Upper lobe of left lung (tissue), 6 donors: ENCODE data around the gene MVB12B. TPM values are rescaled to one million over a fixed set of nuclear protein-coding genes. Genes with fewer than 3 reads are reported as not detected.

ENCODE experiments used
- ATAC-seq, 2 donors: fragments of 200-7000 bp; cut with Tn5 transposase; one replicate each; pipeline ENCODE4 v1.9.1; 2022; ENCODE audit warnings: mild to moderate bottlenecking in 2 of 2, moderate library complexity in 2 of 2; ENCODE audit not compliant: low FRiP score in 2 of 2
- DNase-seq, 2 donors: peaks; one replicate each; pipeline ENCODE4 v3.0.0-alpha.2; 2019 to 2020
- H3K27ac ChIP-seq, 4 donors: fragments of 200-600 bp; sonication (generic); one replicate each; pipeline ENCODE4 v1.5.1; 2016 to 2019
- H3K27me3 ChIP-seq, 4 donors: fragments of 200-600 bp; sonication (generic); one replicate each; pipeline ENCODE4 v1.5.1; 2017 to 2019
- H3K36me3 ChIP-seq, 4 donors: fragments of 200-600 bp; sonication (generic); one replicate each; pipeline ENCODE4 v1.5.1; 2016 to 2019
- H3K4me1 ChIP-seq, 4 donors: fragments of 200-600 bp; sonication (generic); one replicate each; pipeline ENCODE4 v1.5.1; 2018 to 2019
- H3K4me3 ChIP-seq, 4 donors: fragments of 200-600 bp; sonication (generic); one replicate each; pipeline ENCODE4 v1.5.1; 2017 to 2019; ENCODE audit warnings: mild to moderate bottlenecking in 2 of 4, moderate library complexity in 1 of 4
- H3K9me3 ChIP-seq, 4 donors: fragments of 200-600 bp; sonication (generic); one replicate each; pipeline ENCODE4 v1.5.1; 2018 to 2019
- CTCF ChIP-seq, 6 experiments: fragments of 450-650 bp in 4 of 6; fragments of 200-600 bp in 2 of 6; sonication (generic) in 2 of 6; IDR thresholded peaks; one replicate each; pipeline ENCODE4 v1.5.1; 2016 to 2019; ENCODE audit warnings: antibody characterized with exemption in 6 of 6
- EP300 ChIP-seq, 4 donors: sonication (generic); formaldehyde crosslinking; IDR thresholded peaks; one replicate each; pipeline ENCODE4 v1.5.1; 2017; ENCODE audit warnings: antibody characterized with exemption in 4 of 4, control low read depth in 2 of 4
- POLR2A ChIP-seq, 4 donors: fragments of 450-650 bp; IDR thresholded peaks; one replicate each; pipeline ENCODE4 v1.5.1; 2016 to 2017; ENCODE audit warnings: antibody characterized with exemption in 4 of 4, mild to moderate bottlenecking in 2 of 4
- POLR2AphosphoS5 ChIP-seq, 2 donors: sonication (generic); formaldehyde crosslinking; IDR thresholded peaks; one replicate each; pipeline ENCODE4 v1.5.1; 2017; ENCODE audit warnings: antibody characterized with exemption in 2 of 2
- WGBS, 2 donors: methylation state at CpG; one replicate each; pipeline ENCODE4 v1.1.5; 2017 to 2018; 5-methylcytosine and 5-hydroxymethylcytosine counted together
- total RNA-seq, 6 donors: library from RNA; depleted of rRNA in 4 of 6; stranded (reverse); fragments of >200 nt in 4 of 6; gene quantifications; one replicate each; pipeline versions ENCODE4 v1.1.0 to v1.2.1, GENCODE V29; 2016 to 2021
- donor health status: DM: no; HTN: no; CAD: no; lungs with moderate emphysema.
- donor health status: DM: no; HTN: yes; CAD: no; lungs with severe emphysema.

MVB12B gene
- total RNA-seq, 6 donors from 2014 or later: 36.7 to 60.7 (median 41.0) TPM

- Histone ChIP-seq H3K27ac (no peak overlapping the region), H3K9me3 (no peaks in the 10 kb centered on the region), H3K36me3 (peaks cover 0 to 47% (median 14%) of the 10 kb centered on the region in 4 donors), H3K4me1 (peaks cover 5 to 30% (median 7%) of the 10 kb centered on the region in 4 donors), H3K4me3 (no peak overlapping the region), H3K27me3 (no peaks in the 10 kb centered on the region)
- no peak for ATAC-seq
- TF ChIP-seq POLR2A (IDR thresholded peaks at IDR 0.05) (no peak), POLR2AphosphoS5 (IDR thresholded peaks at IDR 0.05) (no peak), CTCF (IDR thresholded peaks at IDR 0.05) (no peak), EP300 (IDR thresholded peaks at IDR 0.05) (no peak)
- no peak for DNase-seq
- WGBS, 2 donors: 90 to 93% methylated on average over 12 of the region's 12 CpGs
These were observed 75.0 kb downstream of the MVB12B start for GRCh38 chr9:126401581-126401980.

DNA sequence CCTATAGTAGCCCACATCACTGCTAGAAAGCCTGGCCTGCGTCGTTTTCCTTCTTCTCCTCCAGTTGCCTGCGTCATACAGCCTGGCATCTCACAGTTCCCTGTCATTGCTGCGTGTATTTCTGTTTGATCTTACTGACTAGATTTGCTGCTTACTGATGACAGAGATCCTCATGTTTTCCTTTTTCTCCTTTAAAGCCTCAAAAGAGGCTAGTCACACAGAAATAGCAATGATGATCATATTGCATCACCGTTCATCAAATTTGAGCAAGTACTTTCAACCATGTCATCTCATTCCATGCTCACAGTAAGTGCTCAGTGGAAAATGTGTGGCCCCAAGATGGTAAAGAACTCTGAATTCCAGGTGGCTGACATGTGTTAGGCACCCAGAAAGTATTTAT is 76.8 kb downstream of the MVB12B start:
- ATAC-seq (no peak), DNase-seq (no peak)
- Histone ChIP-seq H3K9me3 (no peaks in the 10 kb centered on the region), H3K27ac (no peak overlapping the region), H3K27me3 (no peaks in the 10 kb centered on the region), H3K4me1 (peaks cover 3 to 18% (median 3%) of the 10 kb centered on the region in 4 donors), H3K36me3 (peaks cover 0 to 42% (median 12%) of the 10 kb centered on the region in 4 donors), H3K4me3 (no peak overlapping the region)
- 88 to 91% methylated on average over 5 of the region's 5 CpGs for WGBS, 2 donors
- TF ChIP-seq EP300 (IDR thresholded peaks at IDR 0.05) (no peak), POLR2A (IDR thresholded peaks at IDR 0.05) (no peak), POLR2AphosphoS5 (IDR thresholded peaks at IDR 0.05) (no peak), CTCF (IDR thresholded peaks at IDR 0.05) (no peak)

DNA sequence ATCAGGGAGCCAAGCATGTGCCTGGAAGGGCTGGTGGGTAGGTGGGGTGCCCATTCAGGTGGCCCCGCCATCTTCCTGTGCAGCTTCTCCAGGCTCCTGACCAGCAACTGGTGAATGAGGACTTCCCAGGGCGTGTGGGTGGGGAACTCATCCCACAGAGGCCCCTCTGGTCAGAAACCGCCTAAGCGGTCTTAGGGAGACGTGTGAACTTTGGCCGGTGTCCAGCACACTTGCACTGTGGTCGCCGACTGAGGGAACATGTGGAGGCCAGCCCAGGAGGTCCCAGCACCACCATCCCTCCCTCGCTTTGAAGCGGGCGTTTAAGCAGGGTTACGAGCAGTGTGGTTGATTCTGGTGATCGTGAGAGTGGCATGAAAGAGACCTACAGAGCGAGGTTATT is 77.8 kb downstream of the MVB12B start:
- H3K27me3 ChIP-seq: no peaks in the 10 kb centered on the region
- H3K27ac ChIP-seq: no peak overlapping the region
- 79 to 92% methylated on average over 14 of the region's 14 CpGs for WGBS, 2 donors
- TF ChIP-seq POLR2A (IDR thresholded peaks at IDR 0.05): no peak
- no peak for TF ChIP-seq CTCF (IDR thresholded peaks at IDR 0.05)
- TF ChIP-seq POLR2AphosphoS5 (IDR thresholded peaks at IDR 0.05): no peak
- no peak for TF ChIP-seq EP300 (IDR thresholded peaks at IDR 0.05)
- no peaks in the 10 kb centered on the region for H3K9me3 ChIP-seq
- no peak overlapping the region for H3K4me3 ChIP-seq
- ATAC-seq (no peak), DNase-seq (no peak)
- peaks cover 0 to 13% (median 0%) of the 10 kb centered on the region in 4 donors for H3K4me1 ChIP-seq
- peaks cover 0 to 40% (median 8%) of the 10 kb centered on the region in 4 donors for H3K36me3 ChIP-seq

DNA sequence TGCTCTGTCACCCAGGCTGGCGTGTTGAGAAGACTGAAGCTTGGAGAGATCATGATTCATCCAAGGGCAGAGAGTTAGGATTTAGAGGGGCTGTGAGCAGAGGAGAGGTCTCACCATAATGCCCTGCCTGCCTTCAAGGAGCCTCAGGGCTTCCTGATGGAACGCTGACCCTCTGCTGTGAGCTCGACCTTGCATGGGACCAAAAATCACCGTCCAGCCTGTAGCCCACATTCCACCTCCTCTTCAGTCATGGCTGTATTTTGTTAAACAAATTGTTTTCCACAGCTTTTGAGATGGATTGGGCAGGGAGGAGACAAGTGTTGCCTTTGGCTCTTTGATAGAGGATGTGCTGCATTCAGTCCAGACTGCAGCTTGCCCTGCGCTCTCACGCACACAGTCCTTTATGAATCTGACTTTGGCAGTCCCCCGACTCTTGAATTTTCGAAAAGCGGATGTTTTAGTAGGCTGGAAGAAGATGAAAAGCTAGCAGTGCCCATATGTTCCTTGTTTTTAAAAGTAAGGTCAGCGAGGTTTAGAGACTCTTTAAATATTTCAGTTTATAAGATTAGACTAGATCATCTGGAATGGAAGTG is 79.5 kb downstream of the MVB12B start:
- ATAC-seq (no peak), DNase-seq (no peak)
- Histone ChIP-seq H3K36me3 (peaks cover 0 to 36% (median 4%) of the 10 kb centered on the region in 4 donors), H3K27ac (no peak overlapping the region), H3K4me1 (peaks cover 0 to 8% (median 0%) of the 10 kb centered on the region in 4 donors), H3K27me3 (no peaks in the 10 kb centered on the region), H3K4me3 (no peak overlapping the region), H3K9me3 (no peaks in the 10 kb centered on the region)
- TF ChIP-seq POLR2A (IDR thresholded peaks at IDR 0.05): no peak
- WGBS, 2 donors: 80 to 84% methylated on average over 10 of the region's 10 CpGs

GRCh38 chr9:126407114-126407870 is 80.7 kb downstream of the MVB12B start:
- H3K27ac ChIP-seq: no peak overlapping the region
- ATAC-seq: no peak
- H3K9me3 ChIP-seq: no peaks in the 10 kb centered on the region
- 70 to 73% methylated on average over 19 of the region's 19 CpGs for WGBS, 2 donors
- no peak for TF ChIP-seq CTCF (IDR thresholded peaks at IDR 0.05)
- TF ChIP-seq POLR2AphosphoS5 (IDR thresholded peaks at IDR 0.05): no peak
- no peak for TF ChIP-seq POLR2A (IDR thresholded peaks at IDR 0.05)
- no peak for TF ChIP-seq EP300 (IDR thresholded peaks at IDR 0.05)
- no peak overlapping the region for H3K4me3 ChIP-seq
- DNase-seq: no peak
- no peaks in the 10 kb centered on the region for H3K27me3 ChIP-seq
- peaks cover 0 to 4% (median 0%) of the 10 kb centered on the region in 4 donors for H3K4me1 ChIP-seq
- H3K36me3 ChIP-seq: peaks cover 0 to 29% (median 4%) of the 10 kb centered on the region in 4 donors
